ENCODE results near the gene NMRK1. TPM values are rescaled to one million over a fixed set of nuclear protein-coding genes. Genes with fewer than 3 reads are reported as not detected.

Gene NMRK1
- total RNA-seq: 28.8 and 29.5 TPM in 2 replicates

GRCh38 chr9:75087824-75088645 is at the start of gene NMRK1, which contains the start of gene OSTF1:
NMRK1 (minus strand) TSS chr9:75088155; CDS start chr9:75083115, 5,040 bp downstream.
OSTF1 (plus strand) TSS chr9:75088514; CDS start chr9:75088693, 179 bp downstream.

Other genes starting within 250 kb of the NMRK1 start
- not detected in 2 replicates for gene TRPM6, start 200.2 kb downstream of the NMRK1 start, total RNA-seq
- gene C9orf40, start 135.2 kb downstream of the NMRK1 start, total RNA-seq: 1.9 and 3.0 TPM in 2 replicates
- gene CARNMT1, start 59.9 kb downstream of the NMRK1 start, total RNA-seq: 22.6 and 26.7 TPM in 2 replicates
- gene OSTF1, start 359 bp upstream of the NMRK1 start, total RNA-seq: 76.1 and 81.9 TPM in 2 replicates